Neutrophil (primary cell): ENCODE results near the gene FBXW12.
"Not testable (repeated sequence)": the region's sequence is repeated elsewhere in the genome, so short reads cannot be mapped to it uniquely, and the experiment has no call there.

Source experiments
- H3K27ac ChIP-seq: fragments of 200-600 bp; sonication (generic); 2 replicates; pipeline ENCODE4 v1.5.1; 2016; ENCODE audit warnings: mild to moderate bottlenecking, moderate library complexity
- H3K27me3 ChIP-seq: fragments of 200-600 bp; sonication (generic); 2 replicates; pipeline ENCODE4 v1.6.0; 2016; ENCODE audit warnings: mild to moderate bottlenecking
- H3K36me3 ChIP-seq: fragments of 200-600 bp; sonication (generic); 2 replicates; pipeline ENCODE4 v1.5.1; 2017
- H3K4me1 ChIP-seq, 2 experiments: fragments of 200-600 bp in 1 of 2; sonication (generic) in 1 of 2; 1 replicate in 1 of 2; 2 replicates in 1 of 2; pipeline versions ENCODE4 v1.5.1 to v1.6.1; 2013 to 2016; ENCODE audit warnings: low read depth in 1 of 2, low read length in 1 of 2, mild to moderate bottlenecking in 1 of 2, moderate library complexity in 1 of 2; ENCODE audit not compliant: control insufficient read depth in 1 of 2, insufficient read depth in 1 of 2
- H3K4me3 ChIP-seq, 2 experiments: fragments of 200-600 bp in 1 of 2; sonication (generic) in 1 of 2; 1 replicate in 1 of 2; 2 replicates in 1 of 2; pipeline ENCODE4 v1.5.1; 2013 to 2016; ENCODE audit warnings: low read depth in 1 of 2, low read length in 1 of 2, mild to moderate bottlenecking in 1 of 2, moderate library complexity in 1 of 2
- H3K9me3 ChIP-seq: fragments of 200-600 bp; sonication (generic); 2 replicates; pipeline ENCODE4 v1.5.1; 2016
- CTCF ChIP-seq: fragments of 200-600 bp; sonication (generic); IDR thresholded peaks from 2 replicates; pipeline ENCODE4 v1.5.1; 2016; ENCODE audit warnings: antibody characterized with exemption

FBXW12 gene

GRCh38 chr3:48371651-48372376 lies at the start of gene FBXW12:
Gene FBXW12 (plus strand): TSS chr3:48372219. CDS start chr3:48372768, 549 bp downstream.
- Histone ChIP-seq H3K27ac (peak within 1 kb of the TSS; percentile 75), H3K4me3 (no peak within 1 kb of the TSS), H3K9me3 (no peaks in the 10 kb centered on the region), H3K27me3 (no peaks in the 10 kb centered on the region), H3K4me1 (peaks cover 42 to 44% of the 10 kb centered on the region in 2 experiments), H3K36me3 (no peaks in the 10 kb centered on the region)
- no peak for TF ChIP-seq CTCF

GRCh38 chr3:48331706-48332435 lies 40.1 kb upstream of the FBXW12 start:
- H3K9me3 ChIP-seq, H3K27me3 ChIP-seq, H3K36me3 ChIP-seq, H3K4me3 ChIP-seq: not testable (repeated sequence)
- Histone ChIP-seq H3K27ac (peak overlapping the region; percentile 84), H3K4me1 (peaks cover 48 to 52% of the 10 kb centered on the region in 2 experiments)

GRCh38 chr3:48333346-48334245 lies 38.4 kb upstream of the FBXW12 start, which contains the start of gene SPINK8:
Gene SPINK8 (minus strand): TSS chr3:48333661. CDS start chr3:48328341, 5,320 bp downstream.
- H3K36me3 ChIP-seq, H3K9me3 ChIP-seq: not testable (repeated sequence)
- peak within 1 kb of the TSS; percentile 55 to 65 for H3K4me3 ChIP-seq

GRCh38 chr3:48334605-48335004 lies 37.4 kb upstream of the FBXW12 start:
- peaks cover 63 to 72% of the 10 kb centered on the region in 2 experiments for H3K4me1 ChIP-seq
- H3K9me3 ChIP-seq, result no peaks in the 10 kb centered on the region
- H3K36me3 ChIP-seq, result no peaks in the 10 kb centered on the region
- no peak for TF ChIP-seq CTCF
- no peaks in the 10 kb centered on the region for H3K27me3 ChIP-seq
- peak overlapping the region; percentile 55 to 65 for H3K4me3 ChIP-seq
- peak overlapping the region; percentile 84 for H3K27ac ChIP-seq

More at GRCh38 chr3:48333346-48334245, 38.4 kb upstream of the FBXW12 start, which contains the start of gene SPINK8:
- Histone ChIP-seq H3K27ac (peak within 1 kb of the TSS; percentile 84), H3K4me1 (peaks cover 61 to 70% of the 10 kb centered on the region in 2 experiments)
- not testable (repeated sequence) for H3K27me3 ChIP-seq

- Histone ChIP-seq H3K4me3 (peak overlapping the region; percentile 55 to 65), H3K27ac (peak overlapping the region; percentile 84), H3K4me1 (peaks cover 63 to 72% of the 10 kb centered on the region in 2 experiments)
- H3K27me3 ChIP-seq, H3K36me3 ChIP-seq, H3K9me3 ChIP-seq: not testable (repeated sequence)
These were observed 36.7 kb upstream of the FBXW12 start for GRCh38 chr3:48335286-48335685.

GRCh38 chr3:48337536-48337935 lies 34.5 kb upstream of the FBXW12 start:
- not testable (repeated sequence) for H3K36me3 ChIP-seq, H3K27me3 ChIP-seq, H3K9me3 ChIP-seq, H3K4me3 ChIP-seq
- Histone ChIP-seq H3K27ac (peak overlapping the region; percentile 35), H3K4me1 (peaks cover 59 to 62% of the 10 kb centered on the region in 2 experiments)

GRCh38 chr3:48338635-48339034 lies 33.4 kb upstream of the FBXW12 start:
- TF ChIP-seq CTCF, result no peak
- H3K27ac ChIP-seq, result no peak overlapping the region

More at GRCh38 chr3:48338635-48339034, 33.4 kb upstream of the FBXW12 start:
- no peak overlapping the region for H3K4me3 ChIP-seq
- H3K27me3 ChIP-seq, result no peaks in the 10 kb centered on the region
- peaks cover 56 to 57% of the 10 kb centered on the region in 2 experiments for H3K4me1 ChIP-seq
- no peaks in the 10 kb centered on the region for H3K36me3 ChIP-seq
- no peaks in the 10 kb centered on the region for H3K9me3 ChIP-seq
